HG03108 (cell line): Measurements from ENCODE around the gene MIEN1.
"Not testable (repeated sequence)": the region's sequence is repeated elsewhere in the genome, so short reads cannot be mapped to it uniquely, and the experiment has no call there.

Experiments
- ATAC-seq: cut with Tn5 transposase; IDR thresholded peaks from one replicate; pipeline ENCODE4 v1.9.1; 2021; ENCODE audit warnings: moderate library complexity; ENCODE audit not compliant: unreplicated experiment

Gene MIEN1

GRCh38 chr17:39756380-39757079 lies 26.2 kb upstream of the MIEN1 start:
- no peak for ATAC-seq

GRCh38 chr17:39755554-39756379 lies 25.4 kb upstream of the MIEN1 start:
- peak; percentile 24 for ATAC-seq

- no peak for ATAC-seq
These were observed 24.7 kb upstream of the MIEN1 start for GRCh38 chr17:39754958-39755553.

DNA sequence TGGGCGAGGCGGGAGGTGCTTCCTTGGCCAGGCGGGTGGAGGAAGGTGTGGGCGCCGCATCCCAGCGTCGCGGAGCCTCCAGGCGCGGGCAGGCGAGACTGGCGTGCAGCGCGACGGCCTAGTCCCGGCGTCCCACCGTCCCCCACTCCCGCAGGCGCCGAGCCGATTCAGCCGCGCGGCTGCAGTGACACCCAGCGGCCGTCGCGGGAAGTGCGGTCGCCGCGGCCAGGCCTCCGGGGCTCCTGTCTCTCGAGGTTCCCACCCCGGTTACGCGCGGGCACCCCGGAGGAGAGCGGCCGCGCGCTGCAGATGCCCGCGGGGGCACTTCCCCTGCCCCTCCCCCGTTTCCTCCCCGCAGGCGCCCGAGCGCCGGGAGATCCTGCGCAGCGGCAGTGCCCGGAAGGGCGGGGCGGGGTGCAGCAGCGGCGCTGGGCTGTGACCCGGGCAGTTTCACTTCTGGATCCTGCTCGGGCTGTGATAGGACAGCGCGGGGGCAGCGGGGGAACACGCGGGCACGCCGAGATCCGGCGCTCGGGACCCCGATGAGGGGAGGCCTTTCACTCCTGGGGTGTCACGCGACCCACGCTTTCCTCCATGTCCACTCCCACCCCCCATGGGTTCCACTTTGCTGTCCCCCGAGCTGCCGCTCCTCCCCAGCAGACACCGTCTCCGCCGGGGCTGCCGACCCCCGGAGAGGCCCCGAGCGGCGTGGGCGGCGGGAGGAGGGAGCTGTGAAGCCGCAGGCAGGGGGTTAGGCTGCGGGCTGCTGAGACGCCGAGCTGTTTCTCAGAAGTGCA lies 24.0 kb upstream of the MIEN1 start:
- peak; percentile 55 for ATAC-seq

- peak; percentile 9 for ATAC-seq
These were observed 23.3 kb upstream of the MIEN1 start for GRCh38 chr17:39753514-39754160.

GRCh38 chr17:39752241-39752881 lies 22.0 kb upstream of the MIEN1 start:
- ATAC-seq: no peak

GRCh38 chr17:39751637-39752036 lies 21.3 kb upstream of the MIEN1 start:
- ATAC-seq: no peak

DNA sequence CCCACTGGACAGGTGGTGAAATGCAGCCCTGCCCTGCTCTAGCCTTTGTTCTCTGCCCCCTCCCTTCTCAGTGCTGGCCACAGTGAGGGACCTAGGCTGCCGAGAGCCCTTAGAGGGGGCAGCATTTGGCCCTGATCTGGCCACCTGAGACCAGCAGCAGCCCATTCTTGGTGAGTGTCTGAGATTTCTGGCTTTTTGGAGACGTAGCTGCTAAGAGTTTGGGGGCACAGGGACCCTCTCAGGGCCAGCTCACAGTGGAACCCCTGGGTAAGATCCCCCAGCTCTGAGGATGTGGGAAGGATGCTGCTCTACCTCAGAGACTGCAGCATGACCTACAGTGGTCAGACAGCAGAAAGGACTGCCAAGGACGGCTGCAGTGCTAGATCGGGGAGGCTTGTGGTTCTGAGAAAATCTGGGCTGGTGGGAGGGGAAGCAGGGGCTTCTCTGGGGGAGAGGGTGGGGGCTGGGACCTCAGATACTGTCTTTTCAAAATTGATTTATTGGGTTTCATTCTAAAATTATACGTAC lies 20.7 kb upstream of the MIEN1 start:
- ATAC-seq: no peak

GRCh38 chr17:39750131-39751015 lies 20.0 kb upstream of the MIEN1 start:
- no peak for ATAC-seq

GRCh38 chr17:39748444-39749034 lies 18.2 kb upstream of the MIEN1 start:
- not testable (repeated sequence) for ATAC-seq

- no peak for ATAC-seq
These were observed 17.4 kb upstream of the MIEN1 start for GRCh38 chr17:39747745-39748144.

DNA sequence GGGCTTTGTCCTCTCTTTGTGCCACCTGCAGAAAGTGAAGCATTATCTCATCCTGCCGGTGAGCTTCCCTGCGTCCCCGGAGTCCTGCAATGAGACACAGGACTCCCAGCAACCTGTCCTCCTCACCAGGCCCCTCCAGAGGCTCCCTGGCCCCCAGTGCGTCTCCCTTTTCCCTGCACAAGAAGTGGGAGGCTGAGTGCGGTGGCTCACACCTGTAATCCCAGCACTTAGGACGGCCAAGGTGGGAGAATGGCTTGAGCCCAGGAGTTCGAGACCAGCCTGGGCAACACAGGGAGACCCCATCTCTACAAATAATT lies 15.8 kb upstream of the MIEN1 start:
- ATAC-seq: no peak

- no peak for ATAC-seq
These were observed 15.2 kb upstream of the MIEN1 start for GRCh38 chr17:39745335-39746144.

- no peak for ATAC-seq
These were observed 14.5 kb upstream of the MIEN1 start for GRCh38 chr17:39744836-39745215.

GRCh38 chr17:39744075-39744835 lies 13.9 kb upstream of the MIEN1 start:
- ATAC-seq: no peak

- no peak for ATAC-seq
These were observed 12.6 kb upstream of the MIEN1 start for GRCh38 chr17:39742856-39743436.
